Lung (tissue), 12 donors: ENCODE results near the gene DR1. TPM values are rescaled to one million over a fixed set of nuclear protein-coding genes. Genes with fewer than 3 reads are reported as not detected.

Experiments used
- ATAC-seq: fragments of 200-7000 bp; cut with Tn5 transposase; one replicate; pipeline ENCODE4 v1.9.1; 2020; ENCODE audit warnings: moderate number of reproducible peaks; ENCODE audit not compliant: insufficient read depth, low FRiP score
- DNase-seq, 3 donors: peaks; one replicate each; pipeline ENCODE4 v3.0.0-alpha.2; 2013 to 2017
- H3K27ac ChIP-seq, 2 donors: one replicate each; pipeline ENCODE4 v1.5.1; 2013; ENCODE audit warnings: mild to moderate bottlenecking in 2 of 2, moderate library complexity in 2 of 2, control low read depth in 1 of 2, inconsistent platforms in 1 of 2, low read depth in 1 of 2, low read length in 1 of 2
- H3K27me3 ChIP-seq, 3 donors: one replicate each; pipeline ENCODE4 v1.5.1; 2013; ENCODE audit warnings: low read length in 2 of 3; ENCODE audit not compliant: control insufficient read depth in 3 of 3, insufficient read depth in 3 of 3
- H3K36me3 ChIP-seq, 4 donors: one replicate each; pipeline ENCODE4 v1.5.1; 2013; ENCODE audit warnings: low read length in 4 of 4, mild to moderate bottlenecking in 1 of 4, moderate library complexity in 1 of 4; ENCODE audit not compliant: control insufficient read depth in 4 of 4, insufficient read depth in 4 of 4
- H3K4me1 ChIP-seq, 5 donors: one replicate each; pipeline ENCODE4 v1.5.1; 2013; ENCODE audit warnings: low read length in 5 of 5, mild to moderate bottlenecking in 2 of 5, moderate library complexity in 1 of 5; ENCODE audit not compliant: control insufficient read depth in 5 of 5, insufficient read depth in 5 of 5
- H3K4me3 ChIP-seq: one replicate; pipeline ENCODE4 v1.5.1; 2013; ENCODE audit warnings: mild to moderate bottlenecking, control low read depth, moderate library complexity
- H3K9ac ChIP-seq, 2 donors: one replicate each; pipeline ENCODE4 v1.5.1; 2013; ENCODE audit warnings: low read length in 2 of 2, control low read depth in 1 of 2; ENCODE audit not compliant: insufficient read depth in 1 of 2
- H3K9me3 ChIP-seq, 4 donors: one replicate each; pipeline ENCODE4 v1.5.1; 2013; ENCODE audit warnings: low read length in 3 of 4, mild to moderate bottlenecking in 1 of 4, moderate library complexity in 1 of 4; ENCODE audit not compliant: control insufficient read depth in 4 of 4, insufficient read depth in 3 of 4
- CTCF ChIP-seq: IDR thresholded peaks from 2 replicates; pipeline ENCODE4 v1.5.1; 2012; ENCODE audit warnings: mild to moderate bottlenecking; ENCODE audit errors: control extremely low read depth, extremely low read depth
- WGBS, 2 donors: extraction: QIAGEN DNeasy Blood & Tissue Kit; methylation state at CpG; one replicate each; pipeline ENCODE4 v1.1.7; 2013; 5-methylcytosine and 5-hydroxymethylcytosine counted together
- polyA plus RNA-seq, 2 donors: library from polyadenylated mRNA; stranded (reverse); fragments of 200-250 nt; gene quantifications; one replicate each; pipeline ENCODE4 v1.2.1, GENCODE V29; 2013
- total RNA-seq, 2 donors: library from RNA; depleted of rRNA in 1 of 2; stranded (reverse); fragments of >200 nt in 1 of 2; gene quantifications; one replicate each; pipeline ENCODE4 v1.2.1, GENCODE V29; 2014 to 2021
- donor health status: control.
- donor health status: control.
- donor health status: Bipolar disorder and iron deficiency.
- donor health status: healthy.
- donor health status: DM: yes; HTN: yes; CAD: no.

Gene DR1
- total and polyA plus RNA-seq, 4 donors: 10.5 to 59.5 (median 34.4) TPM

GRCh38 chr1:93323185-93323820, 22.4 kb upstream of the DR1 start:
- Histone ChIP-seq H3K4me3 (no peak overlapping the region), H3K27ac (no peak overlapping the region), H3K27me3 (no peaks in the 10 kb centered on the region), H3K36me3 (no peaks in the 10 kb centered on the region), H3K9ac (no peak overlapping the region), H3K4me1 (peaks cover 0 to 1% (median 0%) of the 10 kb centered on the region in 5 donors), H3K9me3 (no peaks in the 10 kb centered on the region)
- 68 to 78% methylated on average over 3 of the region's 3 CpGs for WGBS, 2 donors
- no peak for DNase-seq
- no peak for TF ChIP-seq CTCF
- no peak for ATAC-seq

DNA sequence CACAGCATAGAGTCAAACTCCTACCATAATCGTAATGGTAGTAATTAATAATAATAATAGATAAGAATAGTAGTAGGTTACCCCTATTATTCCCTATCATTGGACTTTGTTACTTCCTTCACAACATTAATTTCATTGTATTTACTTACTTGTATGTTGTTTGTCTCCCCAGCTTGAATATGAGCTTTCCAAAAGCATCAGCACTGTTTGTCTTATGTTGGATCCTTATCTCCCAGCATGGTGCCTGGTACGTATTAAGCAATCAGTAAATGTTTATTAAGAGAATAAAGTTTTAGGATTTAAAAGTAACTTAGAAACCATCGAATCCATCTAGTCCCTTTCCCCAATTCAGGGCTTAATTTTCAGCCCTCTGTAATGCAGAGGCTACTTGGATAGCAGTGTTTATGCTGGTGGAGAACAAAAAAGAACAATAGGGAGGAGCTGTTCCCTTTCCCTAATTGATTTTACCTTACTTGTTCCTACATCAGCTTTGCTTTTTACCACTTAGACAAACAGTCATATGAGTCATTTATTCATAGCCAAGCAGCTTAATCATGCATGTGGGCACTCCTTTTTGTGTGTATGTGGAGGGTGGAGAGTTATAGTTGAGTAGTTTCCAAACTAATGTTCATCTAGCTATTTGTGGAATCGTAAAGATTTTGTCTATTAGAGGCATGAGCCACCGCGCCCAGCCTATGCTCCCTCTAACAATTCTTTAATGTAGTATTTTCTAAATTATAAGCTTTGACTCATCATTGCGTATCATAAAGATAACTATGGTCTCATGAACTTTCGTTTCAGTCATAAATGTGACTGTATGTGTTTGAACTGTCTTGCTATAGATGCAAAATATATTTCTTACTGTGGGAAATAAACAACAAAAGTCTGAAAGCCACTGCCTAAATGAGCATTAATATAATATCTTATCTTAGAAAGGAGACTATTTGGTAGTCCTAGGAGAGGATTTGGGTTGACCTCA, 20.9 kb upstream of the DR1 start:
- Histone ChIP-seq H3K9me3 (no peaks in the 10 kb centered on the region), H3K4me3 (no peak overlapping the region), H3K27me3 (no peaks in the 10 kb centered on the region), H3K9ac (no peak overlapping the region), H3K27ac (no peak overlapping the region), H3K36me3 (no peaks in the 10 kb centered on the region), H3K4me1 (peaks cover 0 to 13% (median 1%) of the 10 kb centered on the region in 5 donors)
- DNase-seq: no peak
- 83 to 88% methylated on average over 8 of the region's 8 CpGs for WGBS, 2 donors
- TF ChIP-seq CTCF: no peak
- no peak for ATAC-seq

GRCh38 chr1:93328809-93329760, 16.6 kb upstream of the DR1 start:
- Histone ChIP-seq H3K9ac (peak overlapping the region in 1 of 2 donors; percentile 47), H3K4me3 (no peak overlapping the region), H3K9me3 (no peaks in the 10 kb centered on the region), H3K36me3 (no peaks in the 10 kb centered on the region), H3K27ac (no peak overlapping the region), H3K27me3 (no peaks in the 10 kb centered on the region), H3K4me1 (peaks cover 0 to 13% (median 0%) of the 10 kb centered on the region in 5 donors)
- 69 to 82% methylated on average over 3 of the region's 3 CpGs for WGBS, 2 donors
- DNase-seq (peak; percentile 81 to 92 (median 91)), ATAC-seq (no peak)
- TF ChIP-seq CTCF: no peak
